Stimulated activated naive B cell treated with anti-CD40 and anti-IgM and Interleukin-4, amounts not matched to agents 10 μg/mL and 1 μg/mL and 100 μg/mL, for 72 hours (primary cell): ENCODE data around the gene RIN2.

Source experiments
- ATAC-seq, 2 donors: fragments of 150-1000 bp; cut with Tn5 transposase; replicated peaks; 2 replicates each; pipeline ENCODE4 v1.10.0; 2021; ENCODE audit warnings: moderate library complexity in 1 of 2
- DNase-seq: peaks from one replicate; pipeline ENCODE4 v3.0.0; 2021
- H3K27ac Mint-ChIP-seq: one replicate; pipeline ENCODE4 v1.8.0; 2022; ENCODE audit warnings: mild to moderate bottlenecking, mixed read lengths
- H3K27me3 Mint-ChIP-seq, 2 donors: one replicate each; pipeline ENCODE4 v1.8.0; 2022; ENCODE audit warnings: mixed read lengths in 2 of 2
- H3K36me3 Mint-ChIP-seq, 2 donors: one replicate each; pipeline ENCODE4 v1.8.0; 2022; ENCODE audit warnings: mixed read lengths in 2 of 2, mild to moderate bottlenecking in 1 of 2
- H3K4me1 Mint-ChIP-seq, 2 donors: one replicate each; pipeline ENCODE4 v1.8.0; 2022; ENCODE audit warnings: mixed read lengths in 2 of 2, mild to moderate bottlenecking in 1 of 2
- H3K4me3 Mint-ChIP-seq, 2 donors: one replicate each; pipeline ENCODE4 v1.8.0; 2022; ENCODE audit warnings: mild to moderate bottlenecking in 2 of 2, mixed read lengths in 2 of 2, moderate library complexity in 1 of 2
- H3K9me3 Mint-ChIP-seq, 2 donors: one replicate each; pipeline ENCODE4 v1.8.0; 2022; ENCODE audit warnings: mixed read lengths in 2 of 2, mild to moderate bottlenecking in 1 of 2

Gene RIN2

DNA sequence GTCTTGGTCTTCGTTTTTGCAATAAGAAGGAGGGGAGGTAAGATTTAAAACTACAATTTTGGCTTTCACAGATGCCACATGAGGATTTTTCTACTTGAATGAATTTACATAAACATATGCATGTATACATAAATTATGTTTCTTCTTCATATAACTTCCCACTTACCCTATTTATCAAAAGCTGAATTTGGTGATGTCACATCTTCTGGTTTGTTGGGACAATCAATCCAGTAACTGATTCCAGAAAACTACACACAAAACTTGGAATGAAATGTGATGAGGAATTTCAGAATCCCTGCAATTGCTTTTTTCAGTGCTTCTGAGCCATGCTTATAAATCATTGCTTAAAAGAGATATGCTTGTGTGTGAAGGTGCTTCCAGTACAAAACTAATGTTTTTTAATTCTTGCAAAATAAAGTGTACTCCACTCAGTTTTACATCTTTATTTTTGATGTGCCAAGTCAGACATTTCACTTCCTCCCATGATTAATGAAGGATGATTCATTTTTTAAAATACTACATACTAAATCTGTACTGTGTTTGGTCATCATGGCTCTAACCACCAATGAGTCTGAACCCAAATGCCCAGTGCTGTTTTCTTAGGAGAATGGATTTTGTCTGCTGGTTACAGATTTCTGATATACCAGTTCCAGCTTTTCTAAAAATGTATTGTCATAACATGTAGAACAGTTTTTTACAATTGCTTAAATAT, 32.1 kb upstream of the RIN2 start:
- peaks cover 21 to 44% of the 10 kb centered on the region in 2 donors for H3K4me1 Mint-ChIP-seq
- H3K9me3 Mint-ChIP-seq, result peaks cover 0 to 4% of the 10 kb centered on the region in 2 donors
- ATAC-seq, result peak; percentile 70 to 71
- peak overlapping the region in 1 of 2 donors; percentile 19 for H3K4me3 Mint-ChIP-seq
- H3K27me3 Mint-ChIP-seq, result no peaks in the 10 kb centered on the region
- DNase-seq, result no peak
- peaks cover 0 to 3% of the 10 kb centered on the region in 2 donors for H3K36me3 Mint-ChIP-seq
- H3K27ac Mint-ChIP-seq, result no peak overlapping the region

DNA sequence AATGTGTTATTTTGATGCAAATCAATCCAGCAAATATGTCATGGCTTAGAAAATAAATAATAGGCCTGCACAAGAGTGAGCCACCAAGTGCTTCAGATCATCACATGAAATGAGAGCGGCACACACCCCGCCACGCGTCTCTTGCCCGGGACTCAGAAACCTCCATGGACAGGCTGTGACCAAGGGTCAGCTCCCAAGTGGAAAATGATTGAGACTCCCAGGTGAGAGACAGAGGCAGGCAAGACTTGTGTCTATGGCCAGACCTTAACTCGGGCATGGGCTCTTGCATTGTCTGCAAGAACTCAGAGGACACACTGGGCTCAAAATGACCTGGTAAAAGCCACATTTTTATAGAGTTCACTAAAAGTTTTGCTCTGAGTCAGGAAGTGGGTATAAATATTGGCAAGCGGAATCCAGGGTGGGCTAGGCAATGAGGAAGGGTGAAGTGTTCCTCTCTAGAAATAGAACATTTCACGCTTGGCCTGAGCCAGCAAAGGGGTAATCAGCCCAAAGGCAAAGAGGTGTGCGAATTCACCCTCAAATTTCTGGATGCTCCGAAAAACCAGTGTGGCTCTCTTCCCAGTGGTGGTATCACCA, 30.7 kb upstream of the RIN2 start:
- Mint-ChIP-seq H3K27ac (no peak overlapping the region), H3K9me3 (peaks cover 0 to 4% of the 10 kb centered on the region in 2 donors), H3K36me3 (no peaks in the 10 kb centered on the region), H3K4me1 (peaks cover 21 to 44% of the 10 kb centered on the region in 2 donors), H3K27me3 (no peaks in the 10 kb centered on the region), H3K4me3 (peak overlapping the region in 1 of 2 donors; percentile 47)
- peak; percentile 60 to 64 for ATAC-seq
- DNase-seq, result no peak

DNA sequence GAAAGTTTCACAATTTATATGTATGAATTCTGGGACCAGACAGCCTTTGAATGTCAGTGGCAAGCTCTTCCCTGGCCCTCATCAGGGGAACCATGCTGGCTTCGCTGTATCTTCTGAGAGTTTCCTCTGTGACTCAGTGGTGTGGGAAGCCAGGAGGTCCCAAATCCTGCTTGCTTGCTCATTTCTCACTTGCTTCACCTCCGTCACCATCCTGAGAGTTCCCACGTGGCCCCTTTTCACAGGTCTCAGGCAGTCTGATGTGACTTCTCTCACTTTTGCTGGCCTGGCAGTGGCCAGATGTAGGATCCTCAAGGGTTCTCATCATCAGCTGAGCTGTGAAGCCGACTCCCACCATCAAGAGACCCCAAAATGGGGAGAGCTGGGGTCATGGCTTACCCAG, 28.4 kb upstream of the RIN2 start:
- no peak for ATAC-seq
- Mint-ChIP-seq H3K9me3 (peaks cover 0 to 4% of the 10 kb centered on the region in 2 donors), H3K36me3 (no peaks in the 10 kb centered on the region), H3K4me1 (peaks cover 18 to 47% of the 10 kb centered on the region in 2 donors), H3K4me3 (no peak overlapping the region), H3K27ac (no peak overlapping the region), H3K27me3 (no peaks in the 10 kb centered on the region)
- DNase-seq, result no peak

DNA sequence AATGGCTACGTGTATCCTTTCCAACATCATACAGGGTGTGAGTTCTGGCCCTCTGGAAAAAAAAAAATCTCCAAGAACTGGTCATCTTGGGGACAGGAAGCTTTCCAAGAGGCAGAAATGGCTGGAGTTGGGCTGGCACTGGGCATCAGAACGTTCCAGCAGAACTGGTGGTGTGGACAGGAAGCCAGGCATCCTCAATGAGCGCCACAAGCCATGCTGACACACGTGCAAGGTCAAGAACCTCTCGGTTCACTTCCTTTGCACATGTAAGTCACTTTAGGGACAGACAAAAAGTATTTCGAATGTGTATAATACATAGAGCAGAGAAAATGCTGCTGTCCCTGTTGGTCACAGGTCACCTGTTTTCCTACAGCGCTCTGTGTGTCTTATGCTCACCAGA, 27.4 kb upstream of the RIN2 start:
- Mint-ChIP-seq H3K4me3 (no peak overlapping the region), H3K27me3 (no peaks in the 10 kb centered on the region), H3K27ac (no peak overlapping the region), H3K4me1 (peaks cover 27 to 57% of the 10 kb centered on the region in 2 donors), H3K9me3 (peaks cover 0 to 4% of the 10 kb centered on the region in 2 donors), H3K36me3 (no peaks in the 10 kb centered on the region)
- no peak for DNase-seq
- no peak for ATAC-seq

DNA sequence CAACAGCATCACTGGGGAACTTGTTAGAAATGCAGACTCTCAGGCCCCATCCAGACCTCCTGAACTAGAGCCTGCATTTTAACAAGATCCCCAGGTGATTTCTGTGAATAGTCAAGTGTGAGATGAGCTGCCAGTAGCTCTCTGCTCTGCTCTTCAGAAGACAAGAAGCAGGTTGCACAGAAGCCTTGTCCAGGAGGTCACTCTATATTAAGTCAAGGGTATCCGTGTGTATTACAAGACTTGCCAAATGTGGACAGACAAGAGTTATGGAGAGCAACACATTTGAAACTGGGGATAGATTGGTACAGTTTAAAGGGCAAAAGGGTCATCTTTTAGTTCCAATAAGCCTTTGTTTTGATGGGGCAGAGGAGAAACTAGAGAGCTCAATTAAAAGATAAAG, 23.2 kb upstream of the RIN2 start:
- Mint-ChIP-seq H3K27me3 (peaks cover 0 to under 1% of the 10 kb centered on the region in 2 donors), H3K9me3 (peaks cover 0 to under 1% of the 10 kb centered on the region in 2 donors), H3K4me3 (no peak overlapping the region), H3K4me1 (peaks cover 21 to 35% of the 10 kb centered on the region in 2 donors), H3K27ac (no peak overlapping the region), H3K36me3 (no peaks in the 10 kb centered on the region)
- ATAC-seq (no peak), DNase-seq (no peak)

DNA sequence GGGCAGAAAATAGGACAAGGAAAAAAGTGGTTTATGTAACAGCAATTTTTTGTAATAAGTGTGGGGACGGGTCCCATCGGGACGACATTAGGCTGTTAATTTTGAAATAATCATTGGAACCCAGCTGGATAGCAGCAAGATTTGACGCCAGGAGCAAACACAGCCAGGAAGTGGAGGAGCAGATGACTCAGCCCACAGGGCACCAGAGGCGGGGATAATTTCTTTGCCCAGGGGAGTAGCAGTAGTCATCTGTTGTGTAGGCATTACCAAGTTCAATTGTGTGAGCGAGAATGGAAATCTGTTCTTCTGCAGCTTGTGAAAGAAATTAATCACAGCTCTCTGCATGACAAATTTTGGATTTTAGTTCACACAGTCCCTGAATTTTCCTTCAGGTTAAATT, 22.6 kb upstream of the RIN2 start:
- Mint-ChIP-seq H3K36me3 (no peaks in the 10 kb centered on the region), H3K27ac (peak overlapping the region; percentile 51), H3K4me1 (peaks cover 20 to 33% of the 10 kb centered on the region in 2 donors), H3K4me3 (peak overlapping the region in 1 of 2 donors; percentile 24), H3K27me3 (peaks cover 0 to 5% of the 10 kb centered on the region in 2 donors), H3K9me3 (no peaks in the 10 kb centered on the region)
- DNase-seq, result peak; percentile 61
- peak; percentile 89 to 91 for ATAC-seq

DNA sequence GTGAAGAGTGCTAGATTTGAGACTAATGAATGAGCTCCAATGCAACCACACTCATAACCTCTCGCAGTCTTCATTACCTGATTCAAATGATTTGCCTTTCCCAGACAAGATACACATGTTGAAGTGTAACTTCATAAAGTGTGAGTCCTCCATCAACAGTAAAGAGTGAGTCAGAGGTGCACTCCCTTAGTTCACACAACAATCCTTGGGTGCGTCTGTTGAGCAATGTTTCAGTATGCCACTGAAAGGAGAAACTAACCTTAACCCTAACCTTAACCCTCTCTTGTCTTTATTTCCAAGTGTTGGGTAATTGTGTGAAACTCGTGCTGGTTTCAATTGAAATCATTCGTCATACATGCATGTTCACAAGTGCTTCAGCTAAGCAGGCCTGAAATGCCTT, 21.0 kb upstream of the RIN2 start:
- Mint-ChIP-seq H3K27me3 (peaks cover 12 to 20% of the 10 kb centered on the region in 2 donors), H3K9me3 (no peaks in the 10 kb centered on the region), H3K36me3 (no peaks in the 10 kb centered on the region), H3K4me1 (peaks cover 20 to 33% of the 10 kb centered on the region in 2 donors), H3K27ac (peak overlapping the region; percentile 56), H3K4me3 (no peak overlapping the region)
- ATAC-seq (peak; percentile 91 to 93), DNase-seq (peak; percentile 13)

DNA sequence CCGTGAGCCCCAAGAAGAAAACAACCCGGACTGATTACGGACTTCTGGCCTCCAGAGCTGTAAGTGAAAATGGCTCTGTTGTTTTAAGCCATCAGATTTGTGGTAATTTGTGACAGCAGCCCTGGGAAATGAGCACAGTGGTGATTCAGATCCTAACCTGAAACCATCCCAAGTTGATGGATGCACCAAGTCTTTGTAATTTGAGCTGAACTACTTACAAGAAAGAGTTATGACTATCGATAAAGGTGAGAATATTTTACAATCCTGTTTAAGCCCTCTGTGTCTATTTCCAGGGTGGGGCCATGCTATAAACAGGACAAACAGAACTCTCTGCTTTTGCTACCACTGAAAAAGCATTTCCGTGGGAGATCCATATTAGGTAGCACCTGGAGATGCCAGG, 19.1 kb upstream of the RIN2 start:
- H3K27ac Mint-ChIP-seq, result no peak overlapping the region
- H3K9me3 Mint-ChIP-seq, result no peaks in the 10 kb centered on the region
- peaks cover 20 to 33% of the 10 kb centered on the region in 2 donors for H3K4me1 Mint-ChIP-seq
- H3K27me3 Mint-ChIP-seq, result peaks cover 24 to 34% of the 10 kb centered on the region in 2 donors
- H3K4me3 Mint-ChIP-seq, result no peak overlapping the region
- no peak for DNase-seq
- ATAC-seq, result no peak
- H3K36me3 Mint-ChIP-seq, result no peaks in the 10 kb centered on the region

DNA sequence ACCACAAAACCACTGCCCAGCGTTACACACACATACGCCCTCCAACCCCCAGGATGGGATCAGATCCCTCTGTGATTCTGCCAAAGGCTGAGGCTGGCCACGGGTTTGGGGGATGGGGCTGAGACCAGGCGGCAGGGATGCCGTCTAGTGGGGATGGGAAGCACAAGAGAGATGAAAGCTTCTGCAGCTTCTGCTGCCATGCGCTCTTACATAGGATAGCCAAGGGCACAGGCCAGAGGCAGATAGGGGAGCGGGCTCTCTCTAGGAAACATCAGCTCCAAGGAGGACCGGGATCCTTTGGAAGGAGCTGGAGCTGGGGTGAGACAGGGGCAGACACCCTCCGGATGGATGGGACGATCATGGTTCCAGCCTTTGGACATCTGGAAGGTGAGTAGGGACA, 18.7 kb upstream of the RIN2 start:
- ATAC-seq (no peak), DNase-seq (no peak)
- Mint-ChIP-seq H3K27me3 (peaks cover 25 to 34% of the 10 kb centered on the region in 2 donors), H3K9me3 (no peaks in the 10 kb centered on the region), H3K4me3 (no peak overlapping the region), H3K4me1 (peaks cover 20 to 30% of the 10 kb centered on the region in 2 donors), H3K36me3 (no peaks in the 10 kb centered on the region), H3K27ac (no peak overlapping the region)

DNA sequence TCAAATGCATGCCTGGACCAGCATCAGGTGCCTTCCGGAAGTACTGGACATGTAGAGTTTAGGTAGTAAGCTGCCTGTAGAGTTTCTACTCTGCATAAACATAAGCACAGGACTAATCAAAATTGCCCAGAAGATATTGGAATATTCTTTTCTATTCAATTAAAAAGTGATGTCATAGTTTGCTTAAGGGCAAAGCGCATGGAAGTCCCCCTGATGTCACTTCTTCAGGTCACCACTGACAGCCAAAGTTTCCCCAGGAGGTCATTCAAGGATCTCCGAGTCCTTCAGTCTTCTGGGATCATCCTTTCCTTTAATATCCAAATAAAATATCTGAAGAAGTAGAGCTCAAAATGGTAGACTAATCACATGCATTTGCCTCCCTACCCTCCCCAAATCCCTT, 17.5 kb upstream of the RIN2 start:
- H3K4me3 Mint-ChIP-seq, result no peak overlapping the region
- peaks cover 13 to 18% of the 10 kb centered on the region in 2 donors for H3K4me1 Mint-ChIP-seq
- H3K27ac Mint-ChIP-seq, result no peak overlapping the region
- H3K9me3 Mint-ChIP-seq, result peaks cover 3 to 4% of the 10 kb centered on the region in 2 donors
- H3K27me3 Mint-ChIP-seq, result peaks cover 25 to 40% of the 10 kb centered on the region in 2 donors
- ATAC-seq, result no peak
- no peaks in the 10 kb centered on the region for H3K36me3 Mint-ChIP-seq
- DNase-seq, result no peak

DNA sequence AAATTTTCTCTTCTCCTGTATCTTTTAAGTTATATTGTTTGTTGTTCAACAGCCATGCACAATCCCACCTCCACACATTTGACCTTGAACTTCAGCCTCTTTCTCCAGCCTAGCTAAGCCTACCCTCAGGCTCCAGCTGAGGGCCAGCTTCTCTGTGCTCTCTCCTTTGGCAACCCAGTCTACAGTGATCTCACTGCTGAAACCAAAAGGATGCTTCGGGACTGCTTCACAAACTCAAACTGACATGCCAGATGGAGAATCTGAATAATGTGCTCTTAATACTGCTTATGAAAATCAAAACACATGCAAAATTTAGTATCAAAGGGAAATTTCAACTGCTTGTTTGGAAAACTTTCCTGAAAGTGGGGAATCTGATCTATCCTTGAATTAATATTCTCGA, 16.1 kb upstream of the RIN2 start:
- DNase-seq (no peak), ATAC-seq (no peak)
- H3K27ac Mint-ChIP-seq, result no peak overlapping the region
- H3K9me3 Mint-ChIP-seq, result peaks cover 3 to 4% of the 10 kb centered on the region in 2 donors
- no peaks in the 10 kb centered on the region for H3K36me3 Mint-ChIP-seq
- H3K27me3 Mint-ChIP-seq, result peaks cover 25 to 40% of the 10 kb centered on the region in 2 donors
- H3K4me3 Mint-ChIP-seq, result no peak overlapping the region
- peaks cover 6 to 7% of the 10 kb centered on the region in 2 donors for H3K4me1 Mint-ChIP-seq

DNA sequence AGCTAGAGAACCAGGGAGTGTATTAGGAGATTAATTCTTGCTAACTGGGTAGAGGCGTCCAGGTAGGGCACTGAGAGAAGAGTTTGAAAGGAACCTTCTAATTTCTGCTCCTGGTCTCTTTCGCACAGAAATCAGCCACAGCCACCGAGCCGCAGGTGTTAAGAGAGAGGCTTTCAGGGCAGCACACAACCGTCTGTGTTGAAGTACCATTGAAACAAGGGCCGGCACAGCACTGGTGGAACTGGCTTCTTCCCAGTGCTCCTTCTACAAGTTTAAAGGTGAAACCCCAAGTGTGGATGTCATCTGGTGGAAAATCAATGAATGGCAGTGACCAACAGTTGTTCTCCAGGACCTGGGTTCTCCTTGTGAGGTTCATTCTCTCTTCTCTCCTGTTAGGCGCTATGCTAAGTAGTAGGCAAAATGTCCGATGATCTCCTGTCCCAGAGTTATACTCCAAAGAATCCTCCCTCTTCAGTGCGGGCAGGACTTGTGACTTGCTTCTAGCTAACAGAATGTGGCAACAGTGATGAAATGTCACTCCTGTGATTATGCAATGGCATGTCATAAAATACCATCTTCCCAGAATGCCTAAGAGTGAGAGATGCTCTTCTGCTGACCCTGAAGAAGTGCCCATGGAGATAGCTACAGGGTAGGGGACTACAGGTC, 15.0 kb upstream of the RIN2 start:
- H3K27ac Mint-ChIP-seq, result no peak overlapping the region
- no peaks in the 10 kb centered on the region for H3K36me3 Mint-ChIP-seq
- H3K4me1 Mint-ChIP-seq, result no peaks in the 10 kb centered on the region
- DNase-seq (no peak), ATAC-seq (no peak)
- H3K27me3 Mint-ChIP-seq, result peaks cover 25 to 40% of the 10 kb centered on the region in 2 donors
- H3K4me3 Mint-ChIP-seq, result no peak overlapping the region
- peaks cover 3 to 4% of the 10 kb centered on the region in 2 donors for H3K9me3 Mint-ChIP-seq

DNA sequence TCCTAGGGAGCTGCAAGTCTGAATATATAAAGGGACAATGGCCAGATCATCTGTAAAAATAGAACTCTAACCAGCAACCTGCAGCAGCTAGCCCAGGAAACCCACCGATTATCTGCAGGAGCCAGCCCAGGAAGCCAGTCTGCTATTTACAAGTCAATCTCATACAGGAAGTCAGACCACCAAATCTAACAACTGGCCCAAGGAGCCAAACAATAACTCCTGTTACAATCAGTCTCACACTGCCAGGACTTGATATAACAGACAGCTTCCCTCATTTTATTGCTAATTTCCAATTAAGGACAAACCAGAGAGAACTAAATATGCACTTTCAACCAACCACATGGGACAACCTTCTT, 14.4 kb upstream of the RIN2 start:
- H3K27me3 Mint-ChIP-seq, result peaks cover 25 to 43% of the 10 kb centered on the region in 2 donors
- no peaks in the 10 kb centered on the region for H3K36me3 Mint-ChIP-seq
- ATAC-seq, result no peak
- H3K4me1 Mint-ChIP-seq, result no peaks in the 10 kb centered on the region
- no peak overlapping the region for H3K27ac Mint-ChIP-seq
- no peak for DNase-seq
- H3K9me3 Mint-ChIP-seq, result peaks cover 3 to 4% of the 10 kb centered on the region in 2 donors
- H3K4me3 Mint-ChIP-seq, result no peak overlapping the region

DNA sequence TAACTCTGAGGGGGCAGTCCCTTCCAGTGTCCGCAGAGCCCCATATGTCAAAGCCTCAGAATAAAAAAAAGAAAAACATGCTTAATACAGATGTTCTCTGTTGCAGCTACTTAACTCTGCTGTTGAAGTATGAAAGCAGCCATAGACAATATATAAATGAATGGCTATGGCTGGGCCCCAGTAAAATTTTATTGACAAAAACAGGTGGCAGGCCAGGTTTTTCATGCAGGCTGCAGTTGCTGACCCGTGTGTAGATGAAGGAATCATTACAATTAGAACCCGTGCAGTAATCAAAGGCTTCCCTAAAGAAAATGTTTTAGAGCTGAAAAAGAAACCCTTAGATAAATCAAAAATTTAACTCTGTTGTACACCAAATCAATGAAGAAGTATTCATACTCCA, 13.0 kb upstream of the RIN2 start:
- no peak overlapping the region for H3K27ac Mint-ChIP-seq
- no peaks in the 10 kb centered on the region for H3K36me3 Mint-ChIP-seq
- no peak overlapping the region for H3K4me3 Mint-ChIP-seq
- H3K9me3 Mint-ChIP-seq, result peaks cover 3 to 4% of the 10 kb centered on the region in 2 donors
- DNase-seq, result no peak
- H3K4me1 Mint-ChIP-seq, result peaks cover 0 to under 1% of the 10 kb centered on the region in 2 donors
- no peak for ATAC-seq
- H3K27me3 Mint-ChIP-seq, result peaks cover 25 to 42% of the 10 kb centered on the region in 2 donors
